Transverse colon (tissue), 4 donors: ENCODE data around the gene TPD52L1. TPM values are rescaled to one million over a fixed set of nuclear protein-coding genes. Genes with fewer than 3 reads are reported as not detected.

ENCODE experiments used
- DNase-seq: peaks from one replicate; pipeline ENCODE4 v3.0.0-alpha.2; 2019
- H3K27ac ChIP-seq, 4 donors: fragments of 200-600 bp; sonication (generic); 2 replicates each; pipeline ENCODE4 v1.5.1; 2016 to 2018; ENCODE audit warnings: inconsistent platforms in 4 of 4
- H3K27me3 ChIP-seq: fragments of 200-600 bp; sonication (generic); 2 replicates; pipeline ENCODE4 v1.5.1; 2017; ENCODE audit warnings: inconsistent platforms
- H3K36me3 ChIP-seq, 4 donors: fragments of 200-600 bp; sonication (generic); 2 replicates each; pipeline ENCODE4 v1.5.1; 2017 to 2019; ENCODE audit warnings: inconsistent platforms in 4 of 4
- H3K4me1 ChIP-seq, 4 donors: fragments of 200-600 bp; sonication (generic); 2 replicates each; pipeline ENCODE4 v1.5.1; 2017 to 2020; ENCODE audit warnings: inconsistent platforms in 4 of 4
- H3K4me3 ChIP-seq, 4 donors: fragments of 200-600 bp; sonication (generic); 1 replicate in 1 of 4; 2 replicates in 3 of 4; pipeline versions ENCODE4 v1.5.1 to v1.6.1; 2017 to 2019; ENCODE audit warnings: inconsistent platforms in 4 of 4
- H3K9me3 ChIP-seq, 2 donors: fragments of 200-600 bp; sonication (generic); 2 replicates each; pipeline ENCODE4 v1.5.1; 2017 to 2019; ENCODE audit warnings: inconsistent platforms in 2 of 2
- EP300 ChIP-seq: sonication (generic); formaldehyde crosslinking; IDR thresholded peaks from one replicate; pipeline ENCODE4 v1.6.1; 2017; ENCODE audit warnings: antibody characterized with exemption, low read depth
- POLR2A ChIP-seq: fragments of 450-650 bp; IDR thresholded peaks from one replicate; pipeline ENCODE4 v1.6.1; 2016; ENCODE audit warnings: antibody characterized with exemption, mild to moderate bottlenecking, moderate library complexity
- POLR2AphosphoS5 ChIP-seq, 3 donors: sonication (generic); formaldehyde crosslinking; IDR thresholded peaks; one replicate each; pipeline ENCODE4 v1.6.1; 2016; ENCODE audit warnings: antibody characterized with exemption in 3 of 3
- WGBS, 2 donors: methylation state at CpG; one replicate each; pipeline ENCODE4 v1.1.5; 2018; ENCODE audit warnings: low coverage in 1 of 2; 5-methylcytosine and 5-hydroxymethylcytosine counted together
- in situ Hi-C, 4 donors: fragments of 200-750 bp; cut with MboI; loops; one replicate each; pipeline versions ENCODE4 v1.15.0 to v1.15.1; 2017; ENCODE audit warnings: low sequenced_read_pairs in 3 of 4, low pct_ligation_motif_present in 1 of 4, low pct_unique_long_range_greater_than_20kb in 1 of 4
- intact Hi-C: fragments of 100-400 bp; cut with DNase I; formaldehyde crosslinking; loops from one replicate; pipeline ENCODE4 v1.15.1; 2023; ENCODE audit warnings: low total_unique reads
- total RNA-seq, 4 donors: library from RNA; depleted of rRNA; stranded (reverse); fragments of >200 nt; gene quantifications; one replicate each; pipeline ENCODE4 v1.1.0, GENCODE V29; 2016
- TF ChIP-seq, protein P1 (sequence below), 5 experiments: fragments of 200-600 bp in 3 of 5; fragments of 450-650 bp in 2 of 5; sonication (generic) in 3 of 5; IDR thresholded peaks; 1 replicate in 2 of 5; 2 replicates in 3 of 5; pipeline ENCODE4 v1.5.1; 2016 to 2017; ENCODE audit warnings: antibody characterized with exemption in 5 of 5, inconsistent platforms in 3 of 5, mild to moderate bottlenecking in 2 of 5, moderate library complexity in 1 of 5

TPD52L1 gene
- total RNA-seq, 4 donors from 2014 or later = 2.6 to 96.5 (median 25.2) TPM

DNA sequence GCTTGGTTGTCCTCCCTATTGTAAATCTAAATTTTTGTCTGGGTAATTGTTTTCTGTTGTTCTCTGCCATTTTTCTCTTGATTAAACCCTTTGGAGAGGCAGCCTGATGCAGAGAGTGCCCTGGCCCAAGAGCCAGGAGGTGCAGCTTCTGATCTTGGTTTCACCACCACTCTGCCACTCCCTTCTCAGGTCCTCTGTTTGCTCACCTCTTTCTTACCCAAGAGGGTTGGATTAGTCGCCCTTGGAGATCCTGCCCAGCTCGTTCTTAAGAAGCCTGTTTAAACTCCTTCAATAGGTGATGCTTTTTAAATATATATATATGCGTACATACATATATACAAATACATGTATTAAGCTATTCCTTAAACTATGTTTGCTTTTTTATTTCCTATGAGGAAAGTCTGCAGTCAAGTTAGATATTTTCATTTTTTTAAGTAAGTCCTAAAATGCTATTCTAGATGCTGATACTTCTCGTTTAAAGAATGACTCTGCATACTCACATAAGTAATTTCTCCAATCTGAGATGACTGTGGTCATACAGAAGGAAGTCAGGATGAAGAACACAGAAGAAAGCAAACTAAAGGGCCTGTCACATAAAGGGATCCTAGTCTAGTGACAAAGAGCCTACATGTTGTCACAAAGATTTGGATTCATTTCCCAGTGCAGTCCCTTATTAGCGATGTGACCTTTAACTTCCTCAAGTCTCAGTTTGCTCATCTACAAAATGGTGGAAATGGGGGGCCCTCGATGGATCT lies 19.9 kb downstream of the TPD52L1 start:
- intact Hi-C loops (no loop called here), in situ Hi-C loops (loop anchor here in 2 of 4 donors (25.0 kb wide), 1 partner anchor 589 kb away; no protein-coding TSS in a partner anchor)
- Histone ChIP-seq H3K4me3 (no peak overlapping the region), H3K4me1 (no peaks in the 10 kb centered on the region), H3K9me3 (no peaks in the 10 kb centered on the region), H3K27ac (no peak overlapping the region), H3K27me3 (no peaks in the 10 kb centered on the region), H3K36me3 (no peaks in the 10 kb centered on the region)
- no peak for DNase-seq
- 75 to 82% methylated on average over 5 to 6 of the region's 6 CpGs for WGBS, 2 donors
- TF ChIP-seq EP300 (no peak), POLR2AphosphoS5 (IDR thresholded peaks at IDR 0.05) (no peak), POLR2A (no peak)
- TF ChIP-seq, protein P1, sequence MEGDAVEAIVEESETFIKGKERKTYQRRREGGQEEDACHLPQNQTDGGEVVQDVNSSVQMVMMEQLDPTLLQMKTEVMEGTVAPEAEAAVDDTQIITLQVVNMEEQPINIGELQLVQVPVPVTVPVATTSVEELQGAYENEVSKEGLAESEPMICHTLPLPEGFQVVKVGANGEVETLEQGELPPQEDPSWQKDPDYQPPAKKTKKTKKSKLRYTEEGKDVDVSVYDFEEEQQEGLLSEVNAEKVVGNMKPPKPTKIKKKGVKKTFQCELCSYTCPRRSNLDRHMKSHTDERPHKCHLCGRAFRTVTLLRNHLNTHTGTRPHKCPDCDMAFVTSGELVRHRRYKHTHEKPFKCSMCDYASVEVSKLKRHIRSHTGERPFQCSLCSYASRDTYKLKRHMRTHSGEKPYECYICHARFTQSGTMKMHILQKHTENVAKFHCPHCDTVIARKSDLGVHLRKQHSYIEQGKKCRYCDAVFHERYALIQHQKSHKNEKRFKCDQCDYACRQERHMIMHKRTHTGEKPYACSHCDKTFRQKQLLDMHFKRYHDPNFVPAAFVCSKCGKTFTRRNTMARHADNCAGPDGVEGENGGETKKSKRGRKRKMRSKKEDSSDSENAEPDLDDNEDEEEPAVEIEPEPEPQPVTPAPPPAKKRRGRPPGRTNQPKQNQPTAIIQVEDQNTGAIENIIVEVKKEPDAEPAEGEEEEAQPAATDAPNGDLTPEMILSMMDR (IDR thresholded peaks at IDR 0.05) = no peak

DNA sequence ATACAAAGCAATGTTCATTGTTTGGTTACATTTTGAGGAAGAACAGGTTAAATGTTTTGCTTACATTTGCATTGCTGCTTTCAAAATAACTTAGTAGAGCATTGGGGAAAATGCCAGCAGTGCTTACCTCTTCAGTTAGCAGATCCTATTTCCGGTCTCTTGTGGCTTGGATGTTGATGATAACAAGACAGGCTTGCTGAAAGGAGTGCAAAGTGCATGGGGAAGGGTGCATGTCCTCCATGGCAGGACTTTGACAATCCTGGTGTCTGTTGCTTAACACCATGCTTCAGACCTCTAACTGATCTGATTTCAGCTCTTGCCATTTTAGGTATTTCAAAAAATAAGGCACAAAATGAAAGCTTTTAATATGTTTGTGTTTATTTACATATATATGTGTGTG lies 21.1 kb downstream of the TPD52L1 start:
- intact Hi-C loops (no loop called here), in situ Hi-C loops (loop anchor here in 3 of 4 donors (25.0 kb wide), 1 partner anchor 588 kb away; no protein-coding TSS in a partner anchor)
- no peaks in the 10 kb centered on the region for H3K4me1 ChIP-seq
- no peak overlapping the region for H3K27ac ChIP-seq
- TF ChIP-seq, protein P1 (IDR thresholded peaks at IDR 0.05) = no peak
- TF ChIP-seq EP300 = no peak
- no peak for TF ChIP-seq POLR2A
- no peak for TF ChIP-seq POLR2AphosphoS5 (IDR thresholded peaks at IDR 0.05)
- no peaks in the 10 kb centered on the region for H3K27me3 ChIP-seq
- no peaks in the 10 kb centered on the region for H3K36me3 ChIP-seq
- no peak for DNase-seq
- no peak overlapping the region for H3K4me3 ChIP-seq
- WGBS, 2 donors = 46% methylated on average over 1 of the region's 1 CpG; no CpG with 5 or more reads in 1 of the 2 donors
- H3K9me3 ChIP-seq = no peaks in the 10 kb centered on the region

DNA sequence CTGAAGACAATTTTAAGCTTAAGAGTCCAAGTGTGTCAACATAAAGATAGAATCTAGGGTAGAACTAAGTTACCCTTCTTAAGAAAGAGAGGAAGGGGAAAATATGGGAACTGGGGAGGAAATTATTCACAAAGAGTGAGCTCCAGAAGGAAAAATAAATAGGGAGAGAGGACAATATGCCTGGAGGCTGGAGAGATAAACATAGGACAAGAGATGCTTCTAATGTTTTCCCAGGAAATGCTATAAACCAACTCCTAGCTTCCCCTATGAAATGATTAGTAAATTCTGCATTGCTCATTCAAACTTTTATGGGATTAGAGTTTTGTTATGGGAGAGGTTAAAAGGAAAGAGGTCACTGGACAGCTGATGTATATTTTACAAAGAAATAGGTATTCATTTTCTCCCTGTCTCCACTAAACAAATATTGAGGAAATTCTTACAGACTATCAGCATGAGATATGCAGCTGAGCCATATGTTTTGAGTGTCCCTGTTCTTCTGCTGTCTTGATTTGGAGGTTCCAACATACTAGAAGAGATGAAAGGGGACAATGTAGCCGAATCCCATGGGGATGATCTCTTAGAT lies 22.0 kb downstream of the TPD52L1 start:
- H3K27me3 ChIP-seq = no peaks in the 10 kb centered on the region
- intact Hi-C loops (no loop called here), in situ Hi-C loops (loop anchor here in 1 of 4 donors (25.0 kb wide), 1 partner anchor 587 kb away; no protein-coding TSS in a partner anchor)
- no peaks in the 10 kb centered on the region for H3K9me3 ChIP-seq
- no peak for TF ChIP-seq POLR2A
- TF ChIP-seq EP300 = no peak
- TF ChIP-seq POLR2AphosphoS5 (IDR thresholded peaks at IDR 0.05) = no peak
- TF ChIP-seq, protein P1 (IDR thresholded peaks at IDR 0.05) = no peak
- 73% methylated on average over 1 of the region's 1 CpG; no CpG with 5 or more reads in 1 of the 2 donors for WGBS, 2 donors
- no peak for DNase-seq
- no peaks in the 10 kb centered on the region for H3K36me3 ChIP-seq
- H3K4me3 ChIP-seq = no peak overlapping the region
- H3K4me1 ChIP-seq = no peaks in the 10 kb centered on the region
- no peak overlapping the region for H3K27ac ChIP-seq

DNA sequence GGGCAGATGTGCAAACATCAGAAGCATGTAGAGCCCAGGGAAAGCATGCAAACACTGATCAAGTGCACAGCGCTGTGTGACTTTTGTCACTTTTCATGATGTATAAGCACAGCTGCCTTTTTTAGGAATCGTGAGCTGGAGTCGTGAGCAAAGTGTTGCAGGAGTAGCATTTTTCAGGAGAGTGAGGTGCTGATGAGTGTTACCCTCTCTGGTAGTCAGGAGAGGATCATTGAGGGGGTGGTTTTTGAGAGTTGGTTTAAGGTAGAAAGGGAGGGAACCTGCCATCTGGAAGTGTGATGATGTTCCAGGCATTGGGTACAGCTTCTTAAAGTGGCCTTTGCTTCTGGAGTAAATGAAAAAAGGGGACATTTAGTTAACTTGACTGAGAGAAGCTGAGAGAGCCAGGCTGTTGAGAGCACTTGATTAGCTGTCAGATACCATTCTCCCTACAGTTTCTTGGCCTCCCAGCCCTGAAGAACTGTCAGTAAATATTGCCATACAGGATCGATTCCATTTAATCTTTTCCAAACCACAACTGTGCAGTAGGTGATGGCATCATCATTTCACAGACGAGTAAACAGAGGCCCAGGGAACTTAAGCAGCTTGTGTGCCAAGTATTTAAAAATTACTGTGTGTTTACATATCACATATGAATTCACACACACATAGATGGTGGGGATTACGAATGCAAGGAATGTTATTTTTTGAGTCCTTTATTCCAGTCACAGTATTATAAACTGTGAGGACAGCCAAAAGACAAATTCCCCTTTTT lies 28.9 kb downstream of the TPD52L1 start:
- H3K4me1 ChIP-seq = no peaks in the 10 kb centered on the region
- no peak for DNase-seq
- intact Hi-C loops (no loop called here), in situ Hi-C loops (loop anchor here in 1 of 4 donors (25.0 kb wide), 1 partner anchor 580 kb away; no protein-coding TSS in a partner anchor)
- H3K27ac ChIP-seq = no peak overlapping the region
- no peaks in the 10 kb centered on the region for H3K36me3 ChIP-seq
- H3K9me3 ChIP-seq = no peaks in the 10 kb centered on the region
- 64 to 69% methylated on average over 5 to 6 of the region's 6 CpGs for WGBS, 2 donors
- no peak for TF ChIP-seq POLR2AphosphoS5 (IDR thresholded peaks at IDR 0.05)
- no peak overlapping the region for H3K4me3 ChIP-seq
- H3K27me3 ChIP-seq = no peaks in the 10 kb centered on the region
